Stimulated activated effector memory CD8-positive, alpha-beta T cell treated with anti-CD3 and anti-CD28 coated beads, Interleukin-12 subunit alpha, Interleukin-12 subunit beta, amount 100 ng/mL, for 72 hours (primary cell): ENCODE data around the gene HSCB.
"Not testable (repeated sequence)": the region's sequence is repeated elsewhere in the genome, so short reads cannot be mapped to it uniquely, and the experiment has no call there.

Experiments used
- ATAC-seq: fragments of 150-1000 bp; cut with Tn5 transposase; 2 replicates; pipeline ENCODE4 v1.10.0; 2021
- DNase-seq, 2 donors: peaks; one replicate each; pipeline ENCODE4 v3.0.0; 2021 to 2022; ENCODE audit warnings: low spot score in 2 of 2
- H3K27ac Mint-ChIP-seq: one replicate; pipeline ENCODE4 v1.8.0; 2022; ENCODE audit warnings: mild to moderate bottlenecking, mixed read lengths
- H3K36me3 Mint-ChIP-seq: one replicate; pipeline ENCODE4 v1.8.0; 2022; ENCODE audit warnings: mild to moderate bottlenecking, mixed read lengths
- H3K4me1 Mint-ChIP-seq: one replicate; pipeline ENCODE4 v1.8.0; 2022; ENCODE audit warnings: mixed read lengths
- H3K4me3 Mint-ChIP-seq: one replicate; pipeline ENCODE4 v1.8.0; 2022; ENCODE audit warnings: mild to moderate bottlenecking, mixed read lengths
- H3K9me3 Mint-ChIP-seq: one replicate; pipeline ENCODE4 v1.8.0; 2022; ENCODE audit warnings: mixed read lengths

HSCB gene, protein sequence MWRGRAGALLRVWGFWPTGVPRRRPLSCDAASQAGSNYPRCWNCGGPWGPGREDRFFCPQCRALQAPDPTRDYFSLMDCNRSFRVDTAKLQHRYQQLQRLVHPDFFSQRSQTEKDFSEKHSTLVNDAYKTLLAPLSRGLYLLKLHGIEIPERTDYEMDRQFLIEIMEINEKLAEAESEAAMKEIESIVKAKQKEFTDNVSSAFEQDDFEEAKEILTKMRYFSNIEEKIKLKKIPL

DNA sequence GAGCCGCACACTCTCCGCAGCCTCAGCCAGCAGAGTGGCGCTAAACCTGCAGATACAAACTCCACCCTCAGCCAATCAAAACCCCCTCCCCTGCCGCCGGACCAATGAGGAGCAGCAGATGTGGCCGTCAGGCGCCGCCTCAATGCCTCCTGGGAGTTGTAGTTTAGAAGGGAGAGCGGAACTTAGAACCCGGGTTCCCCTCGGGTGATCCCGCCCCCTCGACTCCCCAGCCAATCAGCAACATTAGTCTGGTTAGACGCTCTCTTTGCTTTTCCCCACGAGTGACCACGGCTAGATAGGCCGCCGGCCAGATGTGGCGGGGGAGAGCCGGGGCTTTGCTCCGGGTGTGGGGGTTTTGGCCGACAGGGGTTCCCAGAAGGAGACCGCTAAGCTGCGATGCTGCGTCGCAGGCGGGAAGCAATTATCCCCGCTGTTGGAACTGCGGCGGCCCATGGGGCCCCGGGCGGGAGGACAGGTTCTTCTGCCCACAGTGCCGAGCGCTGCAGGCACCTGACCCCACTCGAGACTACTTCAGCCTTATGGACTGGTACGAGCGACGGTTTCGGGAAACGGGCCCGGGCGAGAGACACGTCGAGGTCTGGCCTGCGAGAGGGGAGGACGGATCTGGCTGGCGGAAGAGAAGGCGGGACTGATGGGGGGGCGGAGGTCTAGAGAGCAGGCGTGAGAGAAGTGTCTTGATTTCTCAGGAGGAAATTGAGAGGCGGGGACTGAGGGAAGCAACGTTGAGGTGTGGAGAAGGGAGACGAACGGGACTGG is at the start of gene HSCB, which contains the start of gene CHEK2:
TSS of gene HSCB (plus strand) at position 255 of the 777 bp plus-strand sequence. CDS start at position 312, 57 bp downstream.
TSS of gene CHEK2 (minus strand) at position 36 of the 777 bp plus-strand sequence. CDS start 7,099 bp downstream, outside the sequence.
- Mint-ChIP-seq H3K36me3 (peaks cover 41% of the 10 kb centered on the region), H3K9me3 (no peaks in the 10 kb centered on the region), H3K4me1 (peaks cover 27% of the 10 kb centered on the region), H3K4me3 (peak within 1 kb of the TSS; percentile 79), H3K27ac (peak within 1 kb of the TSS; percentile 74)
- DNase-seq (peak; percentile 83 to 97), ATAC-seq (peak; percentile 97)

DNA sequence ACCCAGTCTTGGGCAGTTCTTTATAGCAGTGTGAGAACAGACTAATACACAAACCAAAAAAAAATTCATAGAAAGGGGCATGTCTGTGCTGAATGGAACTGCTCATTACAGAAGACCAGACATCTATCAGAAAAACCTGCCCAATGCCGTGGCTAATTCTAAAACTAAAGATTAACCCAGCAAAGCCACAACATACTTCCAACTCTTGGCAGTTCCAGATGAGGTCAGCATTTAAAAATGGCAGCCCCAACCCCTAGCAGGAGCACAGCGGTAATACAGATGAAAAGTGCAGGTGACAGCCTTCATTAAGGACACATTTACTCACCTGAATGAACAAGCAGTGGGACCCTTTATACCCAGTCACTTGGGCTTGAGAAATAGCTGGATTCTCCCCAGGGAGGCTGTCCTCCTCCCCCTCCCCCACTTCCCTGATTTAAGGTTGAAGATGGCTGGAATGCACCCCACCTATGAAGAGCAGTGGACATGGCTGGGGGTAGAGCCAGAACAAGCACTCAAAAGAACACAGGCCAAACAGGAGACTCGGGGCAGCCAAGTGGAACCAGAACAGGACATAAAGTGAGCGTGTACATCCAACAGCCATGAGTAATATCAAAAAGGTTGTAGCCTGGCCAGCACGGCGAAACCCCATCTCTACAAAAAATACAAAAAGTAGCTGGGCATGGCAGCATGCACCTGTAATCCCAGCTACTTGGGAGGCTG is 48.6 kb upstream of the HSCB start:
- not testable (repeated sequence) for H3K27ac Mint-ChIP-seq, H3K9me3 Mint-ChIP-seq, ATAC-seq, DNase-seq, H3K4me3 Mint-ChIP-seq, H3K4me1 Mint-ChIP-seq, H3K36me3 Mint-ChIP-seq

DNA sequence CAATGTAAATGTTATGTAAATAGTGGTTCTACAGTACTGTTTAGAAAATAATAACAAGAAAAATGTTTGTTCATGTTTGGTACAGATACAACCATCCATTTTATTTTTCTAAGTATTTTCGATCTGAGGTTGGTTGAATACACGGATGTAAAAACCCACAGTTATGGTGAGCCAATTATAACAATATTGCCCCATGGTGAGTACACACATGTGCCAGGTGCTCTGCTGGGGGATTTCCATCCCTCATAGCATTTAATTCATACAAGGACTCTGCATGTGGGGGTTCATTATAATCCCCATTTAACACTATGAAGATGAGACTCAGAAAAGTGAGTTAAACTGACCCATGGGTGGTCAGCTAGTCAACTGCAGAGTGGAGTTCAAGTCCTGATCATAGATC is 38.9 kb upstream of the HSCB start:
- Mint-ChIP-seq H3K4me1 (no peaks in the 10 kb centered on the region), H3K36me3 (no peaks in the 10 kb centered on the region), H3K4me3 (no peak overlapping the region), H3K27ac (no peak overlapping the region), H3K9me3 (no peaks in the 10 kb centered on the region)
- ATAC-seq (no peak), DNase-seq (no peak)

DNA sequence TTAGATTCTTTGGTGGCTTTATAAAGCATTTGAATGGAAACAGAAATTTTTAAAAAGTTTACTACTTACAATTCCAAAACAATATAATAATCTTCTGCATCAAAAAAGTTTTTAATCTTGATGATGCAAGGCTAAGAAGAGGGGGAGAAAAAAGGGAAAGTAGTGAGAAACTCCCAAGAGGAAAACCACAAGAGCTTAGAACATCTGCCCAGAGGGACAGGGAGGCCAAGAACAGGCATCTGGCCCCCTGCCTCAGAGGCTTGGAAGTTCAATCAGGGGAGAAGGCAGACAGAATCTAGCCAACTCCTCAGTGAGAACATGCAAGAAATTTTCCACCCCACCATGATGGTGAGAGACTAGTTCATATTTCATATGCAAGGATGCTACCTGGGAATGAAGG is 38.4 kb upstream of the HSCB start:
- Mint-ChIP-seq H3K9me3 (no peaks in the 10 kb centered on the region), H3K4me3 (no peak overlapping the region), H3K36me3 (no peaks in the 10 kb centered on the region), H3K4me1 (no peaks in the 10 kb centered on the region), H3K27ac (no peak overlapping the region)
- DNase-seq (no peak), ATAC-seq (no peak)

DNA sequence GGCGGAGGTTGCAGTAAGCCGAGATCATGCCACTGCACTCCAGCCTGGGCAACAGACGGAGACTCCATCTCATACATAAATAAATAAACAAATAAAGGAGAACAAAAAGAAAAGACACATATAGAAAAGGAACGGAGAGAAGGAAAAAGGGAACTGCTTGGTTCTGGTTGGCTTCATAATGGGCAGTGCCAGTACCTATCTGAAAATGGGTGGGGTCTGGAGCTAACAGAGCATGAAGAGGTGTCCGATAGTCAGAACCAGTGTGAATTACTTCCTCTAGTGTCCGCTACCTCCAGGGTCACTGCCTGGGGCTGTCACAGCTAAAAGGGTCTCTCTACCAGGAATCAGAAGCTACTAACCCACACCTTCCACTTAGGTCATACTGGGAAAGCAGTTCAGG is 35.0 kb upstream of the HSCB start:
- Mint-ChIP-seq H3K4me1 (no peaks in the 10 kb centered on the region), H3K4me3 (no peak overlapping the region), H3K27ac (no peak overlapping the region), H3K36me3 (peaks cover 6% of the 10 kb centered on the region), H3K9me3 (no peaks in the 10 kb centered on the region)
- no peak for DNase-seq
- no peak for ATAC-seq

DNA sequence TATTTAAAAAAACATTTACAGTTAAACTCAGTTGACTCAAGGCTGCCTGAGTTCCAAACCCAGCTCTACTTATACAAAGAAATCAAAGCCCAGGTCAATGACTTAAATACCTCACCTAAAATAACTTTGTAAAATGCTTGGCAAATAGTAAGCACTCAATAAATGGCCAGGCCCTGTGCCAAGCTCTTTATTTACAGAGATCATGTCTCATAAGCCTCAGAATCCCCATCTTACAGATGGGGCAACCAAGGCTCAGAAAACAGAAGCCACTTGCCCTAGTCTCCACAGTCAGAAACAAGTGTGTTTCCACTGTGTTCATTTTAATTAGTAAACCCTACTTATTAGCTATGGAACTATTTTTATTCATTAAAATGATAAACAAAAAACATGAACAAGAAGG is 31.7 kb upstream of the HSCB start:
- no peaks in the 10 kb centered on the region for H3K9me3 Mint-ChIP-seq
- no peak overlapping the region for H3K27ac Mint-ChIP-seq
- H3K4me3 Mint-ChIP-seq: no peak overlapping the region
- H3K4me1 Mint-ChIP-seq: peaks cover 13% of the 10 kb centered on the region
- peaks cover 6% of the 10 kb centered on the region for H3K36me3 Mint-ChIP-seq
- ATAC-seq: no peak
- DNase-seq: no peak

DNA sequence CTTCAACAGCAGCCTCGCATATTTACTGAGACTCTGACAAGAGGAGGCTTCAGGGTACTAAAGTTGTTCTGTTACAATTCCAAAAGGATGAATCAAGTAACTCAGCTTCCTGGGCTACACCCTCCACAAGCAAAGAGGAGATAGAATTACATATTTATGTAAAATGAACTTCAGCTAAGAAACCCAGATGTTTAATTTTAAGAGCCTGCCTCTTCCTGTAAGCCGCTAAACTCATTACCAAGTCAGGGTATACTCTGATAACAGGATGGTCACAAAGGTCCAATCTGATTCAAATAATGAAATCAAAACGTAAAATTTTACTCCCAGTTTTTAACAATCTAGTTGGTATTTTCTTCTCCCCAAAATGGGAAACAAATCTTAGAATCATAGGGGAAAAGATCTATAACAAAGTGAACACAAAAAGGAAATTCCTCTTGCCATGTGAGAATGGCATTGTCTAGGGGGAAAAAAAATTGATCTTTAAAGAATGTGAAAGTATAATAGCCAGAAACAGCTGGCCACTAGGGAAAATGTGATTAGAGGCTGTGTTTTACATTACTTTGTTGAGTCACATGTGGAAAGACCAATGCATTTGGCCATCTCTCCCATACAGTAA is 31.2 kb upstream of the HSCB start:
- Mint-ChIP-seq H3K36me3 (peaks cover 6% of the 10 kb centered on the region), H3K27ac (no peak overlapping the region), H3K4me3 (no peak overlapping the region), H3K4me1 (peaks cover 13% of the 10 kb centered on the region), H3K9me3 (no peaks in the 10 kb centered on the region)
- DNase-seq (no peak), ATAC-seq (no peak)

DNA sequence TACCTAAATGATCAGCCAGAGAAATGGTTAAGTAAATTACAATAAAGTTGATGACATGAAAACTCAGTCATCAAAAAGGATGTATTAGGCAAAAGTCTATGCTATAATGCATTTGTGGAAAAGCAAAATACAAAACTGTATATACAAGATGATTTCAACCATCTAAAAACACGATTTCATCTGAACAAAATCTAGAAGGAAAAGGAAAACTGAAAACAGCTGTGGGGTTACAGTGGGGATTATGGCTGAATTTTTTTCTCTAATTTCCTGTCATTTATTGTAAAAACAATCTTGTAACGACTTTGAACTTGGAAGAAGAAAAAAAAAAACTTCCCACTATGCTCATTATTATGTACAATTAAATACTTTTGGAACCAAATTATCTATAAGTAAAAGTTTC is 30.5 kb upstream of the HSCB start:
- ATAC-seq: no peak
- H3K4me3 Mint-ChIP-seq: no peak overlapping the region
- DNase-seq: no peak
- H3K4me1 Mint-ChIP-seq: peaks cover 13% of the 10 kb centered on the region
- no peaks in the 10 kb centered on the region for H3K9me3 Mint-ChIP-seq
- peaks cover 6% of the 10 kb centered on the region for H3K36me3 Mint-ChIP-seq
- H3K27ac Mint-ChIP-seq: no peak overlapping the region

DNA sequence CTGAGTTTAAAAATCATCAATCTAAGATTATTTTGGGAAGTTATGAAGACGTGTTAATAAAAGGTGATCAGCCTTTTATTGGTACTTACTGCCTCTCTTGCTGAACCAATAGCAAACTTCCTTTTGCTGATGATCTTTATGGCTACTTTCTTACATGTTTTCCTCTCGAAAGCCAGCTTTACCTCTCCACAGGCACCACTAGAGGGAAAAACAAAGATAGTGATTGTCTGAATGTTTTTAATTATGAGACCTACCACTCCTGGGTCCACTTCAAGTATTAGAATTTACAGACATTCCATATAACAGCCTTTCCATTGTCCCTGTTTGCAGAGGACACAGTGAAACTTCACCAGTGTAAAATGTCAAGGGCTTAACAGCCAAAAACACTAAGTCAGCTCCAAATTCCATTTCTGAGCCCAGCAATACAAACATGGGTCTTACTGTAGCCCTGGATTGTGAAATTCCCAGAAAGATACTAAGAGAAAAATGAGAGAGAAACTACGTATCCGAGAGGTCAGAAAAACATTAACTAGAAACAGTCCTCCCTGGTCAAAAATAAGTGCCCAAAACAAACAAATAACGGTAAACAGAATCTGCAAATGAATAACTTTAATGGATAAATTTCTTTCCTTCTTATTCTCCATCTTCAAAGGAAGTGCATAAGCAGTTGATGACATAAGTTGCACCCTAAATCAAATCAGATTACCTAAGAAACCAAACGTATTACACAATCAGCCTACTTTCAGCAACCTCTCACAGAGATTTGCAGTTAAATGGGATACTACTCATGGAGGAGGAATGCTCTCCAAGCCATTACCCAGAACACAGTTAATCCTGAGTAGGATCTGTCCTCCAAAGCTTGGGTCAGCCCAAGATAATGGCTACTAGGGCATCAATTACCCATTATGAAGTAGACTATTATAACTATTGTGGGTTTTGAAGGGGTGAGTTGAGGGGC is 29.7 kb upstream of the HSCB start:
- Mint-ChIP-seq H3K27ac (no peak overlapping the region), H3K36me3 (peaks cover 6% of the 10 kb centered on the region), H3K4me1 (peaks cover 13% of the 10 kb centered on the region), H3K9me3 (no peaks in the 10 kb centered on the region), H3K4me3 (no peak overlapping the region)
- DNase-seq (no peak), ATAC-seq (no peak)

DNA sequence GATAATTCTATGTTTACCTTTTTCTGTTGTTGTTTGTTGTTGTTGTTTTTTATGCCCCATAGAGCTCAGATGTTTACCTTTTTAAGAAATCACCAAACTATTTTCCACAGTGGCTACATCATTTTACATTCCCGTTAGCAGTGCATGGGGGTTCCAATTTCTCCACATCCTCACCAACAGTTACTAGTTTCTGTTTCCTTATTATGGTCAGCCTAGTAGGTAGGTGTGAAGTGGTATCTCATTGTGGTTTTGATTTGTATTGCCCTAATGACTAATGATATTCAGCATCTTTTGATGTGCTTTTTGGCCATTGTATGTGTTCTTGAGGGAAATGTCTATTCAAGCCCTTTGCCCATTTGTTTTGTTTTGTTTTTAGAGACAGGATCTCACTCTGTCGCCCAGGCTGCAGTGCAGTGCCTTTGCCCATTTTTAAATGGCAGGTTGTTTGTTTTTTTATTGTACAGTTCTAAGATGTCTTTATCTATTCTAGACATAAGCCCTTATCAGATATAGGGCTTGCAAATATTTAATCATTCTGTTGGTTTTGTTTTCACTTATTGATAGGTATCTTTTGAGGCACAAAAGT is 27.7 kb upstream of the HSCB start:
- peak; percentile 82 for ATAC-seq
- no peak for DNase-seq
- no peaks in the 10 kb centered on the region for H3K9me3 Mint-ChIP-seq
- no peak overlapping the region for H3K27ac Mint-ChIP-seq
- H3K4me3 Mint-ChIP-seq: no peak overlapping the region
- peaks cover 13% of the 10 kb centered on the region for H3K4me1 Mint-ChIP-seq
- peaks cover 16% of the 10 kb centered on the region for H3K36me3 Mint-ChIP-seq

DNA sequence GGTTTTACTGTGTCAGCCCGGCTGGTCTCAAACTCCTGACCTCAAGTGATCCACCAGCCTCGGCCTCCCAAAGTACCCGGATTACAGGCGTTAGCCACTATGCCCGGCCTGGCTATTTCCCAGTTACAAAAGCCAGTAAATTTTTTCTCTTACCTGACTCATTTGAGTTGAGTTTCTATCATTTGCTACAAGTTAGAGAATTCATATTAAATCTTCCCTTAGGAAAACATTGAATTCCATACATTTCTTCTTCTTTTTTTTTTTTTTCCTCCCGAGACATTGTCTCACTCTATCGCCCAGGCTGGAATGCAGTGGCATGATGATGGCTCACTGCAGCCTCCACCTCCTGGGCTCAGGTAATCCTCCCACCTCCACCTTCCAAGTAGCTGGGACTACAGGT is 26.2 kb upstream of the HSCB start:
- H3K27ac Mint-ChIP-seq: no peak overlapping the region
- H3K4me1 Mint-ChIP-seq: peaks cover 13% of the 10 kb centered on the region
- H3K36me3 Mint-ChIP-seq: peaks cover 16% of the 10 kb centered on the region
- ATAC-seq: no peak
- H3K9me3 Mint-ChIP-seq: no peaks in the 10 kb centered on the region
- no peak overlapping the region for H3K4me3 Mint-ChIP-seq
- no peak for DNase-seq

DNA sequence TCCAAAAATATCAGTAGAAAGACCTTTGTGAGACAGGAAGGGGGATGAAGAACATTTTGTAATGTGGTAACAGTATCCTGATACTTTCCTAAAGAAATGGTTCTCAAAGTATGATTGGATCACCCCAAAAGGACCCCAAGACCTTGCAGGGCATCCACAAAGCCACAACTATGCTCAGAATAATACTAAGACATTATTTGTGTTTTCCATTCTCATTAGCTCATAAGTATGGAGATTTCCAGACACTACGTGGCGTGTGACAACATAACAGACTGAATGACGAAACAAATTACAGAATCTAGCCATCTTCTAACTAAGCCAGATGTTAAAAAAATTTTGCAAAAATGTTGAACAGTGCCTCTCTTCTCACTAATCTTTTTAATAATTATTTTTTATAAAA is 25.2 kb upstream of the HSCB start:
- H3K27ac Mint-ChIP-seq: no peak overlapping the region
- peaks cover 10% of the 10 kb centered on the region for H3K36me3 Mint-ChIP-seq
- peaks cover 13% of the 10 kb centered on the region for H3K4me1 Mint-ChIP-seq
- no peak for DNase-seq
- no peak overlapping the region for H3K4me3 Mint-ChIP-seq
- H3K9me3 Mint-ChIP-seq: no peaks in the 10 kb centered on the region
- no peak for ATAC-seq

DNA sequence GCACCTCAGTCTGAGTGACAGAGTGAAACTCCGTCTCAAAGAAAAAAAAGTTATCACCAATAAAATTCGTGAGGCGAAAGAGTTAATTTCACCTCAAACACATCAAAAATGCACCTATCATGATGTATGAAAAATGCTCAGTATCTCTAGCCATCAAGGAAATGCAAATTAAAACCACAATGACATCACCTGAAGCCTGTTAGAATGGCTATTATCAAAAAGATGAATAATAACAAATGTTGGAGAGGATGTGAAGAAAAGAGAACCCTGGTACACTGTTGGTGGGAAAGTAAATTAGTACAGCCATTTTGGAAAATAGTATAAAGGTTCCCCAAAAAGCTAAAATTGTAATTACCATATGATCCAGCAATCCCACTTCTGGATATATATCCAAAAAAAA is 23.8 kb upstream of the HSCB start:
- no peak overlapping the region for H3K27ac Mint-ChIP-seq
- H3K4me3 Mint-ChIP-seq: no peak overlapping the region

DNA sequence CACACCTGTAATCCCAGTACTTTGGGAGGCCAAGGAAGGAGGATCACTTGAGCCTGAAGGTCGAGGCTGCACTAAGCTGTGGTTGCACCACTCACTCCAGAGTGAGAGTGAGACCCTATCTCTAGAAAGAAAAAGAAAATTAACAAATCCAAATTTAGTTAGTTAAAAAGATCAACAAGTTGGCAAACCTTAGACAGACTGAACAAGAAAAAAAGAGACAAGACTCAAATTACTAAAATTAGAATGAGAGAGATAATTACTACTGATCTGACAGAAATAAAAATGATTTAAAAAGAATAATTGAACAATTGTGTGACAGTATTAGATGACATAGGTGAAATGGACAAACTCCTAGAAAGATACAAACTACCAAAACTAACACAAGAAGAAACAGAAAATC is 13.8 kb upstream of the HSCB start:
- Mint-ChIP-seq H3K4me3 (no peak overlapping the region), H3K4me1 (no peaks in the 10 kb centered on the region), H3K36me3 (peaks cover 38% of the 10 kb centered on the region), H3K27ac (no peak overlapping the region), H3K9me3 (no peaks in the 10 kb centered on the region)
- no peak for ATAC-seq
- DNase-seq: no peak

More for the DNA sequence above, 23.8 kb upstream of the HSCB start:
- Mint-ChIP-seq H3K36me3 (peaks cover 10% of the 10 kb centered on the region), H3K9me3 (no peaks in the 10 kb centered on the region), H3K4me1 (peaks cover 13% of the 10 kb centered on the region)
- no peak for ATAC-seq
- DNase-seq: no peak
